Stimulated activated naive CD8-positive, alpha-beta T cell treated with anti-CD3 and anti-CD28 coated beads, Interleukin-15, Interleukin-2, amounts not matched to agents 100 ng/mL and 50 ng/mL, for 24 hours (primary cell): ENCODE results near the gene PACRG.

Experiments
- H3K27ac Mint-ChIP-seq: one replicate; pipeline ENCODE4 v1.8.0; 2021; ENCODE audit warnings: mild to moderate bottlenecking, mixed read lengths
- H3K27me3 Mint-ChIP-seq: one replicate; pipeline ENCODE4 v1.8.0; 2021; ENCODE audit warnings: mixed read lengths
- H3K36me3 Mint-ChIP-seq: one replicate; pipeline ENCODE4 v1.8.0; 2021; ENCODE audit warnings: low read depth, mixed read lengths
- H3K4me1 Mint-ChIP-seq: one replicate; pipeline ENCODE4 v1.8.0; 2021; ENCODE audit warnings: low read depth, mixed read lengths
- H3K4me3 Mint-ChIP-seq: one replicate; pipeline ENCODE4 v1.8.0; 2021; ENCODE audit warnings: mild to moderate bottlenecking, mixed read lengths
- H3K9me3 Mint-ChIP-seq: one replicate; pipeline ENCODE4 v1.8.0; 2021; ENCODE audit warnings: mixed read lengths

The PACRG gene

DNA sequence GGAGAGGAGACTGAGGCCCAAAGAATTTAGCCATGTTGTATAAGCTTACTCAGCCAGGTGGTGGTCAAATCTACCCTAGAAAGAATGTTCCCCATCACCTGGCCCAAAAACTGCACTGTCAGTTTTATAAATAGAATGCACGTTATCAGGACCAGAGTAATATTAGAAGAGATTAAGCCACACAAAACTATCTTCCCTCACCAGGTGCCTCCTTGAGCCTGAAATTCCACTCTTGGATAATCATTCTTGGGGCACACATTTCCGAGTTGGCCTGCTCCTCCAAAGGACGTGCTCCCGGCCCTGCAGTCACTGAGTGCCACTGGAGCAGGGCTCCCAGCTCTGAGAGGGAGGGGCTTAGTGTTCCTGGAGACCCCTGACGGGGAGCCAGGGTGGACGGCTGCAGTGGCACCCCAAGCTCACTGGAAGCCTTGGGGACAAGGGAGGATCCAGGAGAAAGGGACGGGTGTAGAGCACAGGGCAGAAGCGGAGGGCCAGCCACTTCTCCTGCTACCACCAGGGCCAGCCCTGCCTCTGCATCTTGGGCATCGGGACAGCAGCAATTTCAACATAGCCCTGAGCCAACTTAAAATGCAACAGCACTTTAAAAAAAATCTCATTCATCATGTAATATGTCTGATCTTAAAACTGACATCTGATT, 525.9 kb downstream of the PACRG start:
- Mint-ChIP-seq H3K27me3 (peaks cover 10% of the 10 kb centered on the region), H3K4me1 (no peaks in the 10 kb centered on the region), H3K36me3 (no peaks in the 10 kb centered on the region), H3K9me3 (no peaks in the 10 kb centered on the region), H3K27ac (no peak overlapping the region), H3K4me3 (no peak overlapping the region)

DNA sequence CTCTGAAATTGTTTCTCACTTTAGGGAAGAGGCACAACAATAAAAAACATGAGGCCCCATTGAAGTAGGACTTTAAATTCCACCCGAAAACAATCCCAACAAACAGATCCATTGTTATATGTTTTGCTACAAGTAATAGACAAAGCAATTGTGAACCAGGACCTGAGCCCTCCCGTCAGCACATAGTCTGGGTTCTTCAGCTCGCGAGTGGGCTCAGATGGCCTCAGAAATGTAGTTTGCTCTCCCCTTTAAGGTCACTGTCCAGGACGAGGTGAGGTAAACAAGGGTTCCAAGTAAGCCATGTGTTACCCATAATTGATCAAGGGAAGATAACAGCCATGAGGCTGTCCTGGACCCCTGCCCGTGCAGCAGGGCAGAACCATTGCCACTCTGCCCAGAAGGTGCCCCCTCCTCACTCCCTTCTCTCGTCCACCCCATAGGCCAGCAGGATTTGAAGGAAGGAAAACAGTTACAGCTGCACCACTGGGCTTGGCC, 526.6 kb downstream of the PACRG start:
- peaks cover 5% of the 10 kb centered on the region for H3K27me3 Mint-ChIP-seq
- H3K4me1 Mint-ChIP-seq, result no peaks in the 10 kb centered on the region
- no peaks in the 10 kb centered on the region for H3K9me3 Mint-ChIP-seq
- no peaks in the 10 kb centered on the region for H3K36me3 Mint-ChIP-seq
- H3K4me3 Mint-ChIP-seq, result no peak overlapping the region
- no peak overlapping the region for H3K27ac Mint-ChIP-seq

DNA sequence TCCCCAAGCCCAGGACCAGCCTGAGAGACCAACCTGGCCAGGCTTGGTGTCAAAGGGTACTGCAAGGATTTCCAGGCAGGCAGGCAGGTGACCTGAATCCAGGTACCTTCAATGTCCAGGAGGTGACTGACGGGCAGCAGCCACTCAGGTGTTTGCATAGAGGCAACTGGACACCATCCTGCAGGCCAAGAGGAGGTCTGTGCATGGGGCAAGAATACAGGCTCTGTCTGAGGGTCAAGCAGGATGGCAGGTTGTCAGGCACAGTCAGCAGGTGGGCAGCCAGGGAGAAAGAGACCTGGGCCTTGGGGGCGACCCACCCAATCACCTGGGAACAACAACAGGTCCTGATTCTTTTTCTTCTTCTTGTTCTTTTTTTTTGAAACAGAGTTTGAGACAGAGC, 527.5 kb downstream of the PACRG start:
- Mint-ChIP-seq H3K36me3 (no peaks in the 10 kb centered on the region), H3K27me3 (peaks cover 13% of the 10 kb centered on the region), H3K27ac (no peak overlapping the region), H3K9me3 (no peaks in the 10 kb centered on the region), H3K4me3 (no peak overlapping the region), H3K4me1 (peaks cover 4% of the 10 kb centered on the region)

DNA sequence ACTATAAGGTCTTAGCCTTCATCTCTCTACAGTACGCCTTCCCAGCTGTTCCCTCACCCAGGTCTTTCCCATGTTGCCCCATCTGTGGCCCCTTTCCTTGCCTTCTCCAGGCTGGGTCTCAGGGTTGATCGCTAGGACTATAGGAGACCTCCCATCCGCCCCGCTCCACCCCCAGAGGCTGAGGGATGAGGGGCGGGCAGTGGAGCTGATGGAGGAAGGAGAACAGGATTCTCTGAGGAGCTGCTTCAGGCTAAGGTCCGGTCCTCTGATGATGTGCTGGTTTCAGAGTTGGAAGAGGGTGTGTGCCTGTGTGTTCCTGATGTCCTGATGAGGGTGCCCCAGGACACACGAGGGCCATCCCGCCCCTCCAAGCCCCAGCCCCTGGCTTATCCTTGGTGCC, 531.9 kb downstream of the PACRG start:
- Mint-ChIP-seq H3K4me3 (no peak overlapping the region), H3K27ac (no peak overlapping the region), H3K4me1 (peaks cover 9% of the 10 kb centered on the region), H3K9me3 (no peaks in the 10 kb centered on the region), H3K36me3 (no peaks in the 10 kb centered on the region), H3K27me3 (peaks cover 26% of the 10 kb centered on the region)

DNA sequence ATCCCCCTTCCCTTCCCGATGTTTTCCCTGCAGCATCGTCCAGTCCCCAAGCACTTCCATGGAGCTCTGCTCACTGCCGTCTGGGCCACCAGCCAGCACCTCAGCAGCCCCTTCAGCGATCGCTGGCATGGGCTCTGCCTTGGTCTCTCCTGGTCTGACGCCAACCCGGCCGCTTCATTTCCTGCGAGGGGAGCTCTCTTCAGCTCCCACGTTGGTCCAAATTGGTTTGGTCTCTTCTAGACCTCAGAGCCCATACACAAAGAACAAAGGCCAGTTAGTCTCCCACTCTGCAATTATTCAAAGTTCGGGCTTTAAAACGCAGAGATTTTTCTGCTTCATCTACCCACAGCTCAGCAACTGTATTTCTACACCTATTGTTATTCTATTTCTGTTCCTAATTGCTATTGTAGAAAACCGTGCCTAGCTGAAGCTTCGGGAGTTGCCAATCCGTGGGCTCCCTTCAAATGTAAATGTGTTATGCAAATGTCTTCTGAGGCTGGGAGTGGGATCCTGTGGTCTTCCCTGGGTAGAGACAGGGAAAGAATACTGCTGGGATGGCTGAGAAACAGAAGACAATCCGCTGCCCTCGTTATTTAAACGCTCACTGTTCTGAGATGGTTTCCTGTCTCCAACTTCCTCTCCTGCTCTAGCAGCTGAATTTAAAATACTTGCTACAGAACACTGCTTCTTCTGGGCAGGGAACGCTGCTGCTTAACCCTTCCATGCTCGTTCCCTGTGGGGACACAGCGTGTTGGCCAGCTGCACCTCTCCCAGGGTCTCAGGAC, 532.5 kb downstream of the PACRG start:
- Mint-ChIP-seq H3K27ac (no peak overlapping the region), H3K4me3 (peak overlapping the region; percentile 56), H3K36me3 (no peaks in the 10 kb centered on the region), H3K4me1 (peaks cover 9% of the 10 kb centered on the region), H3K9me3 (no peaks in the 10 kb centered on the region), H3K27me3 (peaks cover 26% of the 10 kb centered on the region)

DNA sequence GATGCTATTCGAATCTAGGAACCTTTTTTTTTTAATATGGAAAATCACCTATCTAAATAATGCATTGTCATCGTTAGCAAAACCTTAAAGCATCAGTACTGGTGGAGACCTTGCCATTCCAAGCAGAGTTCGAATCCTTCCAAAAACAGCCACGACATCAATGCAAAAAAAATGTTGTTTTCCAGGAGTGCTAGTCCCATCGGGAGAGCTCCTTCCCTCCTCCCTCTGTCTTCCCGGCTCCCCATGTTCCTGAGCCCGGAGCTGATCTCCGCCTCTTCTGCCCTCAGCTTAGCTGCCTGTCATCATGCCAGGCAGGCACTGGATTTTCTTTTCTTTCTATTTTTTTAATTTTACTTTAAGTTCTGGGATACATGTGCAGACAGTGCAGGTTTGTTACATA, 533.1 kb downstream of the PACRG start:
- peaks cover 9% of the 10 kb centered on the region for H3K4me1 Mint-ChIP-seq
- H3K9me3 Mint-ChIP-seq, result no peaks in the 10 kb centered on the region
- H3K27ac Mint-ChIP-seq, result no peak overlapping the region
- no peaks in the 10 kb centered on the region for H3K36me3 Mint-ChIP-seq
- peak overlapping the region; percentile 56 for H3K4me3 Mint-ChIP-seq
- H3K27me3 Mint-ChIP-seq, result peaks cover 26% of the 10 kb centered on the region

DNA sequence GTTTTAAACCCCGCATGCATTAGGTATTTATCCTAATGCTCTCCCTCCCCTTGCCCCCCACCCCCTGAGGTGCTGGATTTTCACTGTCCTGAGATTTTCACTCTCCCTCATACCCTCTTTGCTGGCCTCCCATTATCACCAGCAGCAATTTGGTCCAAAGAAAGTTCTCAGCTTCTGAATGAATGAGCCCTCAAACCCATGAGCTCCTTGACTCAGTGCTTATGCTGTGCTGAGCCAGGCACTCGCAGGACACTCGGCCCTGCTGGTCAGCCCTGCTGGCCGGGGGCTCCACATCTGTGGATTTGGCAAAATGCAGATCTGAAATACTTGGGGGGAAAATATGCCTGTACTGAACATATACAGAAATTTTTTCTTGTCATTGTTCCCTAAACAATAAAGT, 533.6 kb downstream of the PACRG start:
- Mint-ChIP-seq H3K9me3 (no peaks in the 10 kb centered on the region), H3K4me1 (peaks cover 9% of the 10 kb centered on the region), H3K4me3 (no peak overlapping the region), H3K27me3 (peaks cover 26% of the 10 kb centered on the region), H3K27ac (no peak overlapping the region), H3K36me3 (no peaks in the 10 kb centered on the region)

DNA sequence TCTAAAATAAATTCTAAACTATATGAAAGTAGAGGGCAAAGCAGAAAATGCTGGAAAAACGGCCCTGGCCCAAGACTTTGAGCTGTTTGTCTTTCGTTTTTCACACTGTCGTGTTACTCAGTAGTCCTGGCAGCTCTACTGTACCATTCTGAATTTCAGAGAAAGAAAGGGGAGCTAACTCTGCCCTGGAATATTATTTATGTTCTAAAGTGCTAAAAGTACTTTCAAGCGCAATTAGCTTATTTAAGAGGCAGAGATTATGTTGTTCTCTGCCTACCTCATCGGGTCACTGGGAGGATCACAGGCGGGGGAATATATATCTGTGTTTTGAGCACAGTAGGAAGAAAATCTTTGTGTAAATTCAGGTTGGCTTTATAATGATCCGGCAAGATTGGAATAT, 534.3 kb downstream of the PACRG start:
- Mint-ChIP-seq H3K9me3 (no peaks in the 10 kb centered on the region), H3K27ac (no peak overlapping the region), H3K36me3 (no peaks in the 10 kb centered on the region), H3K4me1 (peaks cover 9% of the 10 kb centered on the region), H3K27me3 (peaks cover 26% of the 10 kb centered on the region), H3K4me3 (no peak overlapping the region)

DNA sequence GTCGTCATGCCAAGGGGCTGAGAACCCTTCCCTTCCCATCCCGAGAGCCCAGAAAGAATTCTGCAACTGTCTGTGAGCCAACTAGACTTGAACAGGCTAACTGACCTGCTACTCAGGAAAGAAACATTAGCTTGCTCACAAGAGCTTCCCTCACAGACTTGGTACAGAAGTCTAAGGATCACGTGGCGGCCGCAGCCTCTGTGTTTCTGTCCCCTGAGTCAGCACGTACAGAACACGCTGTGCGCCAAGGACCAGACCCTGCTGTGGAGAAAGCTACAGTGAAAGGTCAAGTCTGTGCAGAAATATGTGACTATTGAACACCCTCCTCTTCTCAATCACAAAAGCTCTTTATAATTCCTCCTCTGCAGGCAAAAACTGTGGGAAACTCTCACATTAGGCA, 535.4 kb downstream of the PACRG start:
- H3K27ac Mint-ChIP-seq, result no peak overlapping the region
- no peaks in the 10 kb centered on the region for H3K36me3 Mint-ChIP-seq
- peaks cover 9% of the 10 kb centered on the region for H3K4me1 Mint-ChIP-seq
- H3K9me3 Mint-ChIP-seq, result no peaks in the 10 kb centered on the region
- H3K4me3 Mint-ChIP-seq, result no peak overlapping the region
- peaks cover 26% of the 10 kb centered on the region for H3K27me3 Mint-ChIP-seq

DNA sequence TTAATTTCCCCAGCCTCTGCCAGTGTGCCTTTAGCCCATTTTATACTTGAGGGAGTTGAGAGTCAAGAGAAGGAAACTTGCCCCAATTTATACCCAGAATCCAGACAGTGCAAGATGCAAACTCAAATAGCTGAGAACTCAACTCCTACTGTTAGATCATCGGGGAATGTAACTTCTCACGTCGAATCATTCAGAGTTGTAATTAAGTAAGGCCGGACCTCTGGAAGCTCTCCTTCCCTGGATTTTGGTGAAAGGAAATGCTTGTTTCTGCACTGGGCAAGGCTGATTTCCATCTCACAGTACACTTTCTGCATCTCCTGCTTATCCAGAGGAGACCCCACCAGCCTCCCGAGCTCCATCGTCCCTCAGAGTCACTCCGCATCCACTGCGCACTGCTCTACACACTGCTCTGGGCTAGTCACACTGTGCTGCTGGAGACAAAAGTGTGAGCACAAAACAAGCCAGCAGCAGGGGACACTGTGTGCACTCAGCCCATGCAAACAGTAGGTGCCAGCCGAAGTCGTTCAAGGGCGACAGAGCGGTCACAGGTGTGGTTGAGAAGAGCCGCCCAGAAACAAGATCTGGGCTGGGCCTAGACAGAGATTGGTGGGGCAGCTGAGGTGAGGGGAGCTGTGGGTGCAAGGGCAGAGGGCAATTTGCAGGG, 536.4 kb downstream of the PACRG start:
- Mint-ChIP-seq H3K36me3 (no peaks in the 10 kb centered on the region), H3K4me3 (no peak overlapping the region), H3K4me1 (peaks cover 9% of the 10 kb centered on the region), H3K27me3 (peaks cover 30% of the 10 kb centered on the region), H3K9me3 (no peaks in the 10 kb centered on the region), H3K27ac (no peak overlapping the region)

DNA sequence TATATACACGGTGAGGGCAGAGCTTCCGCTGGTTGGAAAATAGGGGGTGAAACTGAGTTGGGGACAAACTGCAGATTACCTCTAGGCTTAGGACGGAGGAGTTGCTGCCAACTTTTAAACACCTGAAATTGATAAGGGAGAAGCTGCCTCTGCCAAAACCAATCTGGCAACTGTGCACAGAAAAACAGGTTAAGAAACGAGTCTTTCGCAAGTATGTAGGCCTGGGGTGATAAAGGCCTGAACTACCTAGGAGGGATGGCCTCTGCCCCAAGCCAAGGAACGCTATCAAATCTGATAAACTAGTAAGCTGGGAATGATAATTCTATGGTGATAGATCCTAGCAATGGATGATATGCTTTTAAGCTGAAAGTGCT, 536.9 kb downstream of the PACRG start:
- Mint-ChIP-seq H3K4me3 (no peak overlapping the region), H3K27me3 (peaks cover 26% of the 10 kb centered on the region), H3K9me3 (no peaks in the 10 kb centered on the region), H3K27ac (no peak overlapping the region), H3K36me3 (no peaks in the 10 kb centered on the region), H3K4me1 (peaks cover 9% of the 10 kb centered on the region)

DNA sequence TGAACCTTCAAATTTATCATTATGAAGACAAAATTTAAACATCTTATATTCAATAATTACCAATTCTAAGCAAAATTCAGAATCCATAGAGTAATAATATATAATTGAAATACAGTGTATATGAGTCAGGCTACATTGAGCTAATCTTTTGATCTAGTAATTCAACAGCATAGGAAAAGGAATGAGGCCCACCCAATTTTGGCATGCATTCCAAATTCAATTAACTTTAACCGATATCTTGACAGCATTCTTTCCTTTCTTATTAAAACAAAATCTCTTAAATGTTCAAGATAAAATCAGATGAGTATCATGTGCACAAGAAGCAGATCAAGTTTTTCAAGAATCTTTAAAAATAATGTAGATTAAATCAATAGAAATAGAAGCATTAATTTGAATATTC, 553.9 kb downstream of the PACRG start:
- H3K9me3 Mint-ChIP-seq, result no peaks in the 10 kb centered on the region
- H3K4me1 Mint-ChIP-seq, result no peaks in the 10 kb centered on the region
- H3K36me3 Mint-ChIP-seq, result no peaks in the 10 kb centered on the region
- peaks cover 19% of the 10 kb centered on the region for H3K27me3 Mint-ChIP-seq
- H3K27ac Mint-ChIP-seq, result no peak overlapping the region
- no peak overlapping the region for H3K4me3 Mint-ChIP-seq

DNA sequence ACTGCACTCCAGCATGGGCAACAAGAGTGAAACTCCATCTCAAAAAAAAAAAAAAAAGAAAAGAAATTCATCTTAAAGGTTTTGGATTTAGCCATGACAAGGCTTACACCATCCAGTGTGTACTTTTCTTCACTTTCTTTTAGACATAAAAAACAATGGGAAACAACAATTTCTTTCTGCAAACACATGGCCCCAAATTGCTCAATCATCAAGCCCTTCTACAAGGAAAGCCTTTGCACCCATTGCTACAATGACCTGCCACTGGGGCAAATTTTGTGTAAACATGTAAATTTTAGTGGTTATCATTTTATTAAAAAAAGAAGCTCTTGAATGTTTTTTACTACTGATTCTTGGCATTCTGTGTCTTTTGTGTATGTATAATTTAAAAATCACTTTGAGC, 554.9 kb downstream of the PACRG start:
- H3K27ac Mint-ChIP-seq, result no peak overlapping the region
- H3K4me1 Mint-ChIP-seq, result no peaks in the 10 kb centered on the region
- H3K9me3 Mint-ChIP-seq, result no peaks in the 10 kb centered on the region
- H3K4me3 Mint-ChIP-seq, result no peak overlapping the region
- peaks cover 18% of the 10 kb centered on the region for H3K27me3 Mint-ChIP-seq
- H3K36me3 Mint-ChIP-seq, result no peaks in the 10 kb centered on the region

DNA sequence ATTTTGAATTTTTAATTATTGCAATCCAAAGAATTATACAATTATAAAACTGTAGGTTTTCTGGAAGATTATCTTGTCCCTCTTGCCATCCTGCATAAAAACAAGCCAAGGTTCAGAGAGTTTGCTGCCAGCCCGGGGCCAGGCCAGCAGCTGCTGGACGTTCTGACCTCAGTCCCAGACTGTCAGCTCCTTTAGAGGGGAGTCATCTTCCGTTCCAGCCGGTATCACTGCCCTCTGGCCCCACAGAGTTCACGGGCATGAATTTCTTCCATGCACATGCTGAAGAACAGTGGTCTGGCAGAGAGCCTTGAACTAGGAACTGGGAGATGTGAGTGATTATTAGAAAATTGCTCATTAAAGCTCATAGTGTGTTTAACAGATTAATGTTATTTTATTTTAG, 556.4 kb downstream of the PACRG start:
- H3K27ac Mint-ChIP-seq, result no peak overlapping the region
- no peaks in the 10 kb centered on the region for H3K9me3 Mint-ChIP-seq
- no peaks in the 10 kb centered on the region for H3K4me1 Mint-ChIP-seq
- peaks cover 13% of the 10 kb centered on the region for H3K27me3 Mint-ChIP-seq
- H3K36me3 Mint-ChIP-seq, result no peaks in the 10 kb centered on the region
- no peak overlapping the region for H3K4me3 Mint-ChIP-seq

DNA sequence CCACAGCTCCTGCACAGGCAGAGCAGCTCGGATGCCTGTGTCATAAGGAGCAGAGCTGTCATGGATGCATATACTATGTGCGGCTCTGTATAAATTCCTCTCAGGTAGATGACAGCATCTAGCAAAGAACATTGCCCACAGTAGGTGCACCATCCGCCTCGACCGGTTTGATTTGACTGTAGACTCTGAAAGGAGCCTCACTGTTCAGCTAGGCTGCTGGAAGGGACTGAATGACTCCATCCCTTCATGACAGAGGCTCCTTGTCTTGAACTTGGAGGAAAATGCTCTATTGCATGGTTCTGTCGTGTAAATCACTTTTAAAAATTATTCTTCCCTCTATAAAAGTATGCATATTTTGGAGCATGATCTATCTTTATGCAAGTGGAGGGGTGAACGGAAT, 557.9 kb downstream of the PACRG start:
- H3K9me3 Mint-ChIP-seq, result no peaks in the 10 kb centered on the region
- H3K4me3 Mint-ChIP-seq, result no peak overlapping the region
- H3K27ac Mint-ChIP-seq, result no peak overlapping the region
- H3K4me1 Mint-ChIP-seq, result no peaks in the 10 kb centered on the region
- H3K36me3 Mint-ChIP-seq, result no peaks in the 10 kb centered on the region
- peaks cover 7% of the 10 kb centered on the region for H3K27me3 Mint-ChIP-seq
